Neural crest cell (in vitro differentiated cells): ENCODE results near the gene SART3. TPM values are rescaled to one million over a fixed set of nuclear protein-coding genes. Genes with fewer than 3 reads are reported as not detected.
"Not testable (repeated sequence)": the region's sequence is repeated elsewhere in the genome, so short reads cannot be mapped to it uniquely, and the experiment has no call there.

ENCODE experiments used
- DNase-seq: peaks from one replicate; pipeline ENCODE4 v3.0.0; 2021; ENCODE audit warnings: low read depth, mixed read lengths, low spot score
- H3K27ac Mint-ChIP-seq: one replicate; pipeline ENCODE4 v1.8.0; 2021; ENCODE audit warnings: mild to moderate bottlenecking, mixed read lengths; ENCODE audit not compliant: unreplicated experiment
- H3K27me3 Mint-ChIP-seq: 2 replicates; pipeline ENCODE4 v1.8.0; 2021; ENCODE audit warnings: low read depth, mild to moderate bottlenecking, mixed read lengths
- H3K36me3 Mint-ChIP-seq: 2 replicates; pipeline ENCODE4 v1.8.0; 2021; ENCODE audit warnings: low read depth, mild to moderate bottlenecking, mixed read lengths
- H3K4me1 Mint-ChIP-seq: 2 replicates; pipeline ENCODE4 v1.8.0; 2021; ENCODE audit warnings: mixed read lengths
- H3K4me3 Mint-ChIP-seq: one replicate; pipeline ENCODE4 v1.8.0; 2021; ENCODE audit warnings: mild to moderate bottlenecking, mixed read lengths
- H3K9me3 Mint-ChIP-seq: 2 replicates; pipeline ENCODE4 v1.8.0; 2021; ENCODE audit warnings: mixed read lengths
- CTCF ChIP-seq: fragments of 200-600 bp; sonication (generic); conservative IDR thresholded peaks from 2 replicates; pipeline ENCODE4 v1.5.0; 2021; ENCODE audit warnings: antibody characterized with exemption, mild to moderate bottlenecking
- total RNA-seq: library from RNA; stranded (reverse); gene quantifications from 2 replicates; pipeline ENCODE4 v1.2.1, GENCODE V29; 2021

The SART3 gene
- total RNA-seq, 1 donor from 2014 or later, result 89.5 TPM

GRCh38 chr12:108576660-108577234 is 15.8 kb upstream of the SART3 start:
- peaks cover 9% of the 10 kb centered on the region for H3K27me3 Mint-ChIP-seq
- DNase-seq, result no peak
- no peak overlapping the region for H3K27ac Mint-ChIP-seq

GRCh38 chr12:108575199-108575912 is 14.4 kb upstream of the SART3 start:
- Mint-ChIP-seq H3K27me3 (peaks cover 9% of the 10 kb centered on the region), H3K27ac (no peak overlapping the region), H3K9me3 (peaks cover 4% of the 10 kb centered on the region), H3K4me3 (no peak overlapping the region), H3K4me1 (no peaks in the 10 kb centered on the region), H3K36me3 (no peaks in the 10 kb centered on the region)
- TF ChIP-seq CTCF, result no peak
- no peak for DNase-seq

More at GRCh38 chr12:108576660-108577234, 15.8 kb upstream of the SART3 start:
- H3K9me3 Mint-ChIP-seq, result peaks cover 4% of the 10 kb centered on the region
- no peaks in the 10 kb centered on the region for H3K4me1 Mint-ChIP-seq
- no peak for TF ChIP-seq CTCF
- H3K4me3 Mint-ChIP-seq, result no peak overlapping the region
- no peaks in the 10 kb centered on the region for H3K36me3 Mint-ChIP-seq

- not testable (repeated sequence) for DNase-seq, H3K27me3 Mint-ChIP-seq, H3K9me3 Mint-ChIP-seq, H3K27ac Mint-ChIP-seq, H3K36me3 Mint-ChIP-seq, H3K4me1 Mint-ChIP-seq, H3K4me3 Mint-ChIP-seq
Observed at GRCh38 chr12:108574276-108574675, 13.3 kb upstream of the SART3 start.

GRCh38 chr12:108573317-108573716 is 12.3 kb upstream of the SART3 start:
- Mint-ChIP-seq H3K9me3 (no peaks in the 10 kb centered on the region), H3K4me3 (no peak overlapping the region), H3K27ac (no peak overlapping the region), H3K4me1 (no peaks in the 10 kb centered on the region), H3K27me3 (peaks cover 9% of the 10 kb centered on the region), H3K36me3 (peaks cover 2% of the 10 kb centered on the region)
- no peak for TF ChIP-seq CTCF
- DNase-seq, result no peak

- H3K4me1 Mint-ChIP-seq, result no peaks in the 10 kb centered on the region
- no peak for TF ChIP-seq CTCF
- no peaks in the 10 kb centered on the region for H3K9me3 Mint-ChIP-seq
- no peak for DNase-seq
- H3K4me3 Mint-ChIP-seq, result no peak overlapping the region
- H3K27me3 Mint-ChIP-seq, result peaks cover 9% of the 10 kb centered on the region
- peaks cover 3% of the 10 kb centered on the region for H3K36me3 Mint-ChIP-seq
- no peak overlapping the region for H3K27ac Mint-ChIP-seq
Observed at GRCh38 chr12:108572166-108572790, 11.3 kb upstream of the SART3 start.
